Left lung (tissue), 10 donors: Measurements from ENCODE around the gene SASH1. TPM values are rescaled to one million over a fixed set of nuclear protein-coding genes. Genes with fewer than 3 reads are reported as not detected.

Experiments used
- ATAC-seq: fragments of 200-7000 bp; cut with Tn5 transposase; one replicate; pipeline ENCODE4 v1.9.1; 2020; ENCODE audit warnings: moderate library complexity
- DNase-seq, 4 donors: peaks; one replicate each; pipeline ENCODE4 v3.0.0-alpha.2; 2013 to 2020
- H3K27ac ChIP-seq, 2 donors: fragments of 200-600 bp; sonication (generic) in 1 of 2; one replicate each; pipeline versions ENCODE4 v1.5.0 to v1.8.0; 2020 to 2021
- H3K27me3 ChIP-seq, 2 donors: fragments of 200-600 bp; sonication (generic) in 1 of 2; one replicate each; pipeline versions ENCODE4 v1.5.0 to v1.8.0; 2020 to 2021
- H3K36me3 ChIP-seq, 2 donors: fragments of 200-600 bp; sonication (generic) in 1 of 2; one replicate each; pipeline versions ENCODE4 v1.5.0 to v1.8.0; 2020 to 2021
- H3K4me1 ChIP-seq, 2 donors: fragments of 200-600 bp; one replicate each; pipeline ENCODE4 v1.8.0; 2021
- H3K4me3 ChIP-seq, 2 donors: fragments of 200-600 bp; sonication (generic) in 1 of 2; one replicate each; pipeline versions ENCODE4 v1.5.0 to v1.8.0; 2020 to 2021; ENCODE audit warnings: mild to moderate bottlenecking in 1 of 2
- H3K9me3 ChIP-seq, 2 donors: fragments of 200-600 bp; sonication (generic) in 1 of 2; one replicate each; pipeline versions ENCODE4 v1.5.0 to v1.8.0; 2020 to 2021
- CTCF ChIP-seq, 2 donors: fragments of 200-600 bp; sonication (generic) in 1 of 2; IDR thresholded peaks; one replicate each; pipeline versions ENCODE4 v1.5.0 to v1.8.0; 2021; ENCODE audit warnings: antibody characterized with exemption in 2 of 2
- intact Hi-C, 2 donors: fragments of 100-400 bp; cut with DNase I; formaldehyde crosslinking; loops; one replicate each; pipeline versions ENCODE4 v1.11.2 to v1.14.2; 2022
- polyA plus RNA-seq, 6 donors: library from polyadenylated mRNA; unstranded; fragments of 120-200 nt; gene quantifications; one replicate each; pipeline ENCODE4 v1.2.1, GENCODE V29; 2013; ENCODE audit not compliant: insufficient read length in 6 of 6
- total RNA-seq, 2 donors: library from RNA; stranded (reverse); fragmentation: NEBNext Ultra II Directional; extraction: Animal tissue kit (Norgen Biotek cat#: 25700); gene quantifications; one replicate each; pipeline ENCODE4 v1.2.1, GENCODE V29; 2021
- donor health status: DM: no; HTN: yes; CAD: no.
- donor health status: DM: no; HTN: no; CAD: no.

Gene SASH1
- total and polyA plus RNA-seq, 8 donors = 31.4 to 53.5 (median 34.8) TPM

GRCh38 chr6:148524471-148524882 is 181.8 kb downstream of the SASH1 start:
- peak overlapping the region; percentile 63 to 71 for H3K27ac ChIP-seq
- peaks cover 0 to 57% of the 10 kb centered on the region in 2 donors for H3K36me3 ChIP-seq
- no peaks in the 10 kb centered on the region for H3K27me3 ChIP-seq
- intact Hi-C loops = no loop called here
- peak; percentile 33 for ATAC-seq
- H3K4me1 ChIP-seq = peaks cover 0 to 3% of the 10 kb centered on the region in 2 donors
- DNase-seq = no peak
- H3K9me3 ChIP-seq = no peaks in the 10 kb centered on the region
- H3K4me3 ChIP-seq = no peak overlapping the region
- no peak for TF ChIP-seq CTCF (IDR thresholded peaks at IDR 0.05)

GRCh38 chr6:148524976-148525375 is 182.3 kb downstream of the SASH1 start:
- ATAC-seq (peak; percentile 26), DNase-seq (no peak)
- Histone ChIP-seq H3K4me3 (no peak overlapping the region), H3K27me3 (no peaks in the 10 kb centered on the region), H3K9me3 (no peaks in the 10 kb centered on the region), H3K4me1 (peaks cover 0 to 3% of the 10 kb centered on the region in 2 donors), H3K27ac (peak overlapping the region; percentile 63 to 71), H3K36me3 (peaks cover 0 to 52% of the 10 kb centered on the region in 2 donors)
- TF ChIP-seq CTCF (IDR thresholded peaks at IDR 0.05) = no peak
- intact Hi-C loops = no loop called here

- peaks cover 0 to 4% of the 10 kb centered on the region in 2 donors for H3K4me1 ChIP-seq
- peaks cover 0 to 47% of the 10 kb centered on the region in 2 donors for H3K36me3 ChIP-seq
- H3K27me3 ChIP-seq = no peaks in the 10 kb centered on the region
- TF ChIP-seq CTCF (IDR thresholded peaks at IDR 0.05) = no peak
- peak overlapping the region; percentile 63 to 71 for H3K27ac ChIP-seq
- no peak overlapping the region for H3K4me3 ChIP-seq
- ATAC-seq (peak; percentile 50), DNase-seq (no peak)
- intact Hi-C loops = no loop called here
- H3K9me3 ChIP-seq = no peaks in the 10 kb centered on the region
Observed at GRCh38 chr6:148525453-148525852, 182.8 kb downstream of the SASH1 start.

GRCh38 chr6:148526145-148526544 is 183.5 kb downstream of the SASH1 start:
- H3K4me1 ChIP-seq = peaks cover 5 to 9% of the 10 kb centered on the region in 2 donors
- no peak for TF ChIP-seq CTCF (IDR thresholded peaks at IDR 0.05)
- intact Hi-C loops = no loop called here
- DNase-seq (no peak), ATAC-seq (no peak)
- H3K4me3 ChIP-seq = no peak overlapping the region
- H3K36me3 ChIP-seq = peaks cover 0 to 45% of the 10 kb centered on the region in 2 donors
- no peaks in the 10 kb centered on the region for H3K27me3 ChIP-seq
- no peaks in the 10 kb centered on the region for H3K9me3 ChIP-seq
- no peak overlapping the region for H3K27ac ChIP-seq

GRCh38 chr6:148528292-148528691 is 185.7 kb downstream of the SASH1 start:
- ATAC-seq (no peak), DNase-seq (no peak)
- H3K4me3 ChIP-seq = no peak overlapping the region
- no peak for TF ChIP-seq CTCF (IDR thresholded peaks at IDR 0.05)
- intact Hi-C loops = no loop called here
- H3K9me3 ChIP-seq = no peaks in the 10 kb centered on the region
- no peak overlapping the region for H3K27ac ChIP-seq
- H3K4me1 ChIP-seq = peaks cover 6% of the 10 kb centered on the region in 2 donors
- H3K27me3 ChIP-seq = no peaks in the 10 kb centered on the region
- peaks cover 0 to 62% of the 10 kb centered on the region in 2 donors for H3K36me3 ChIP-seq
